ENCODE data around the gene ZNF831.

ZNF831 gene

GRCh38 chr20:59181936-59182335 is 18.3 kb downstream of the ZNF831 start:
- DNase-seq (ENCODE audit: low spot score) = no peak

GRCh38 chr20:59182401-59183044 is 18.9 kb downstream of the ZNF831 start:
- no peak for DNase-seq (ENCODE audit: low spot score)

DNA sequence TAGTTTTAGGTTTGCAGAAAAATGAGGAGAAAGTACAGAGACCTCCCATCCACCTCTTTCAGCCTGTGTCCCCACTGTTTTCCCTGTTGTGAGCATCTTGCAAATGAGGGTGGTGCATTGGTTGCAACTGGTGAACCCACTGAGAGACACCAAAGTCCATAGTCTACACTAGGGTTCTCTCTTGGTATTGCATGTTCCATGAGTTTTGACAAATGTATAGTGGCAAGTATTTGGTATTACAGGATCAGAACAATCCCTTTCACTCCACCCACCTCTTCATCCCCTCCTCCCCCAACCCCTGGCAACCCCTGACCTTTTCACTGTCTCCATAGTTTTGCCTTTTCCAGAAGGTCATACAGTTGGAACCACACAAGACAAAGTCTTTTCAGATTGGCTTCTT is 20.1 kb downstream of the ZNF831 start:
- no peak for DNase-seq (ENCODE audit: low spot score)

- no peak for DNase-seq (ENCODE audit: low spot score)
These were observed 21.3 kb downstream of the ZNF831 start for GRCh38 chr20:59184880-59185447.

DNA sequence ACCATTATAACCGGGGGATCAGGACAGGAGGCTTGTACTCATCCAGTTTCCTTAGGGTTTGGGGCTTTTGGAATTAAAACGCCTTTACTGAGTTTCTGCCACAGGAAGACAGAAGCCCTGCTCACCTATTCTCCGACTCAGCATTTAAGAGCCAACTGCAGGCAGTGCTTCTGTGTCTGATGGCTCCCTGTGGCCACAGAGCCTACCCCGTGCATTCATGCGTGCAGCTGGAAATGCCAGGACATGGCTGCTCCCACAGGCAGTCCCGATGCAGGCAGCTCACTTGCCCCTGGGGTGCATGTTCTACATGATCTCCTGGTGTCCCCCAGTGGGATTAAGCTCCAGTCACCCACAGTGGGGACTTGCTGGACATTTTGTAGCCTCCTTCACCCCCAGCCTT is 22.2 kb downstream of the ZNF831 start:
- no peak for DNase-seq (ENCODE audit: low spot score)

- no peak for DNase-seq (ENCODE audit: low spot score)
These were observed 26.8 kb downstream of the ZNF831 start for GRCh38 chr20:59190466-59190865.

DNA sequence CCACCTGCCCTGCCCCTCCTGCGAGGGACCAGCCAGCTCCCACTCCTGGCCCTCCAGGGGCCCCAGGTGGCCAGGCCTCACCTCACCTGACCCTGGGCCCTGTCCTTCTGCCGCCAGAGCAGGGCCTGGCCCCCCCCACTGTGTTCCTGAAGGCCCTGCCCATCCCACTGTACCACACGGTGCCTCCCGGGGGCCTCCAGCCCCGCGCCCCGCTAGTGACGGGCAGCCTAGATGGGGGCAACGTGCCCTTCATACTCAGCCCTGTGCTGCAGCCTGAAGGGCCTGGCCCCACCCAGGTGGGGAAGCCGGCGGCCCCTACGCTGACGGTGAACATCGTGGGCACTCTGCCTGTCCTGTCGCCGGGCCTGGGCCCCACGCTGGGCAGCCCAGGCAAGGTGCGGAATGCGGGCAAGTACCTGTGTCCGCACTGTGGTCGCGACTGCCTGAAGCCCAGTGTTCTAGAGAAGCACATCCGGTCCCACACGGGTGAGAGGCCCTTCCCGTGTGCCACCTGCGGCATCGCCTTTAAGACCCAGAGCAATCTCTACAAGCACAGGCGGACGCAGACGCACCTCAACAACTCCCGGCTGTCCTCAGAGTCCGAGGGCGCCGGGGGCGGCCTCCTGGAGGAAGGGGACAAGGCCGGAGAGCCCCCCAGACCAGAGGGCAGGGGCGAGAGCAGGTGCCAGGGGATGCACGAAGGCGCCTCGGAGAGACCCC is 27.6 kb downstream of the ZNF831 start:
- no peak for DNase-seq (ENCODE audit: low spot score)

GRCh38 chr20:59191756-59192532 is 28.3 kb downstream of the ZNF831 start:
- no peak for DNase-seq (ENCODE audit: low spot score)

GRCh38 chr20:59192533-59192896 is 28.9 kb downstream of the ZNF831 start:
- DNase-seq (ENCODE audit: low spot score) = no peak

- DNase-seq (ENCODE audit: low spot score) = no peak
These were observed 29.7 kb downstream of the ZNF831 start for GRCh38 chr20:59193325-59193724.

- DNase-seq (ENCODE audit: low spot score) = no peak
These were observed 30.7 kb downstream of the ZNF831 start for GRCh38 chr20:59194023-59194935.

DNA sequence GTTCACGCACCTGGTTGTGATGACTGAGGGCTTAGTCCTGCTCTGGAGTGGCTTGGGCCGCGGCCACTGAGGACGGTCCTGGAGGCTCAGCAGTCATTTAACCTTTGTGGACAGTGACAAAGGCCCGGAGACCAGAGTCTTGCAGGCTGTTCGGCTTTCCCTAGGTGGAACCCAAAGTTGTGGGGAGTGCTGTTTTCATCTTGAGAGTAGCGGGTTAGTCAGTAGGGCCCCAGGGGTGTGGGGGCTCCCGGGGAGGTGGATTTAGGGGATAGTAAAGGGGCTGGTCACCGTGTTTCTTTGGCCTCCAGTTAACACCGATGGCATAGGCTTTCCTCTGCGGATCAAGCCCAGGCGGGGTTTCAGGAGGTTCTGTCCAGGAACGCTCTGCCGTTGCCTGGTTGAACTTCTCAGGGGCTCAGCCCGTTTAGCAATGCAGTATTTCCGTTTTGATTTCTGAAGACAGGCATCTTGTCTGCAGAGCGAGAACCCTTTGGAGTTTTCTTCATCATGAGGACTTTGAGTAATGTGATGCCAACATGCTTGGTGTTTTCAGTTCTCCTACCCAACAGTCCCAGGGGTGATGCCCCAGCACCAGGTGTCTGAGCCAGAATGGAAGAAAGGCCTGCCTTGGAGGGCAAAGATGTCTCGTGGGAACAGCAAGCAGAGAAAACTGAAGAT is 31.8 kb downstream of the ZNF831 start:
- no peak for DNase-seq (ENCODE audit: low spot score)

DNA sequence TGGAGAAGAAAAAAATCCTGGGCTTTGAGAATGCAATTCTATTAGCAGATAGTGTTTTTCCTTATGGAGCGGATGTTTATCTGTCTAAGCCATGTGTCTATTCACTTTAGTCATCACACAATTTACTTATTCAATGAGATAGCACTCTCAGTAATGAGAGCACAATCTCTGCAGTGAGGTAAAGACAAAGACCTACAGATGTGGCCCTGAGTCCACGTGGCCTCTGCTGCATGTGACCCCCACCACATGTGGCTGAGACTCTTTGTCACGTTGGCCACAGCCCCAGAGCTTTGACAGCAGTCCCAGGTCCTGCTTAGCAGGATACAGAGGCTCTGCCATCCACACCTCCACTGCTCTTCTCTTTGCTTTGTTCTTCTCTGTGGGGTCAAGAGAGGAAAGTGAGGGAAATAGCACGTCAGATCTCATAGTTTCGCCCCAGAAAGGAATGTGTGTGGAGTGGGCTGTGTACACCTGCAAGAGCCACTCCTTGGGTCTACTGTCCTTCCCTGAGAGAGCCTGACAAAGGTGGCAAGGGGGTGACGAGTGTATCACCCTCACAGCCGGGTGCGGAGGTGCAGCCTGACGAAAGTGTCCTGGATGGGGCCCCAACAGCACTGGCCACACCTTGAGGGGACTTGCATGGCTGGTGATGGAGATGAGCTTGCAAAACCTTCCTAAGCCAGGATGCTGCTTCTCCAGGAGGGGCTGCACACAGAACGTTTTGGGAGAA is 40.7 kb downstream of the ZNF831 start:
- DNase-seq (ENCODE audit: low spot score) = no peak

DNA sequence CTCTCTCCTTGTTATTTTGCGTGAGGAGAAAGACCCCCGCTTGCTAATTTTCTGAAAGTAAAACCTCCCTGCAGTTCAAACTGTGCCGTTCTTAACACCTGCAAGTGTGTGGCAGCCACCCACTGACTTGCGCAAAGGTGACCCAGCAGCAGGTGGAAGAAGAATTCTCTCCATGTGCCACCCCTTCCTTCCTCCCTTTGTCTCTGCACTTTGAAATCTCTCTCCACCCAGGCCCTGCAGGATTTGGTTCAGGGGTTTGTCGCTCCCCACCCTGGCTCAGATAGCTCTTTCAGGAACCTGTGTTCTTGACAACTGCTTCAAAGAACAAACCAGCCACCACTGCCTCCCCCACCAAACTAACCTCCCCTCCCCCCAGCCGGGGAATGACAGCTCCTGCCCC is 41.4 kb downstream of the ZNF831 start:
- no peak for DNase-seq (ENCODE audit: low spot score)

DNA sequence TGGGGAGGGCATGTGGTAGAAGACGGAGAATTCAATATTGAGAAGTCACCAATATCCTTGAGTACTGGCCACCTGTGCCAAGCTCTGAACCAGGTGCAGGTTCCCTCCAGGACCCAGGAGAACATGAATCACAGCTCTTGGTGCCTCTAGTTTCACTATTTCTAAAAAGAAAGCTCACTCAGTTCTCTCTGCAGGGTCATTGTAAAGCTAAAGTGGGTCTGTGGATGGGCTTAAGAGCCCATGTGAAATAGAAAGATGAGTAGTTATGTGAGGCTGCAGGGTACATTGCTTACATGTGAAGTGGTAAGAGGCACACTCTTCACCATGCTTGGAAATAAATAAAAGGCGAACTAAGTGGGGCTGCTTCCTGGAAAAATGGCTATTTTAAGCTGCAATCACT is 43.6 kb downstream of the ZNF831 start:
- no peak for DNase-seq (ENCODE audit: low spot score)

DNA sequence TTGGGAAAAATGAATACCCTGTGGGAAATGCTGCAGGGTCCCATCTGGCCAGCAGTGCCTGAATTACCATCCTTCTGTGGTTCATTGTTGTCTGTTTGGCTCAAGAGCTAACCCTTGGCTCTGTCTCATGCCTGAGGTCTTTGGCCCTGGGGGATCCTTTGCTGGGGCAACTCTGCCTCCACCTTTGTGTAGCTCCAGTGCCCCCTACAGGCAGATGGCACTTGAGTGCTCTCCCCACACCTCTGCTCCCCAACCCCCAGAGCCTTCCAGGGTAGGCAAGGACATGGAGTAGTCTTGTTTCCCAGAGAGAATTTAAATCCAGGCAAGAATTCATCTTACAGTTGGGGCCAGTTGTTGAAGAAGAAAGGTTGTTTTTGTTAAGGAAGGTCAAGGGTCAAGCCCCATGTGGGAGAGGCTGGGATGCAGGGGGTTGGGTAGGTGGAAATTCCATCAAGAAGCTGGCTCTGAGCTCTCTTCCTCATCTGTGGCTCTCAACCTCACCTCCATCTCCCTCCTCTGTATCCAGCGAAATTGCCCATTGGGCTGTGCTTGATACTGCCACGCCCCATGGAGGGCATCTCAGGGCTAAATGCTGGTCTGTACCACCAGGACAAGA is 44.2 kb downstream of the ZNF831 start:
- DNase-seq (ENCODE audit: low spot score) = peak; percentile 82

DNA sequence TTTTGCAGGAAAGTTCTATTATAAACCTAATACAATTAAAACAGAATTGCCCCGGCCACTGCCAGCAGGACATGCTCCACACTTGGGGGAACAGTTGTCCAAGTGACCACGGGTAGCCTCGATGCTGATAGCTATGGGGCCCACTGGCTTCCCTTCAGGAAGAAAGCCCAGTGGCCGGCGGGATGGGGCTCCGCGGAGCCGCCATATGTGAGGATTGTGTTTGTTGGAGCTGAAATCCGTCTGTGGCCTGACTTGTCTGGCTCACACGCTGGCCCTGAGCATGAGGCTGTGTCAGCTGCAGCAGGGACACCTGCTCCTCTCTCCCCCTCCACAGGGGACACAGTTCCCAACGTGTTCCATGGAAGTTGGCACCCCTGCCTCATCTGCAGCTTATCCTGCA is 46.6 kb downstream of the ZNF831 start:
- no peak for DNase-seq (ENCODE audit: low spot score)

DNA sequence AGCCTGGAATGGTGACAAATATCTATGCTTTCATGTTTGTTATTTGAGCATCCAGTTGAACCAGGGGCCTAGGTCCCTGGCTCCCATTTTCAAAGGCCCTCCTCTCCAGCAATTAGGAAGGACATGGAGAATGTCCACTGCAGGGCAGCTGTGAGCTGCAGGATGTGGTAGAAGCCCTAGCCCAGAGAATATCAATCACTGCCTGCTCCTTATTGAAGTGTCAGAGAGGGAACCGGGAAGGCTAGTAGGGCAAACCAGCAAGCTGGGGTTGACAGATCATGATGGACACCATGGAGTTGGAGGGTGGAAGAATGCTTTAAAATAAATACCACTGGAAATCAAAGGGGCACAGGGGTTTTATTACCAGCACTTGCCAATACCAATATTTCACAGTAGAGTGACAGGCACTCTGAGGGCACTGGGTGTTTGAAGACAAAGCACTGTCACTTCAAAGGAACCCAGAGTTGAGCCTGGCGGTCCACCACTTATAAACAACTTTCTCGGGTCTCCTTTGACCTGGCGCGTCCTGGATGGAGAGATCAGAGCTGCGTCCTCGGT is 47.7 kb downstream of the ZNF831 start:
- DNase-seq (ENCODE audit: low spot score) = no peak

- DNase-seq (ENCODE audit: low spot score) = no peak
These were observed 50.5 kb downstream of the ZNF831 start for GRCh38 chr20:59214073-59214472.
